Neural progenitor cell (in vitro differentiated cells): ENCODE measurements around the gene PTPRT. TPM values are rescaled to one million over a fixed set of nuclear protein-coding genes. Genes with fewer than 3 reads are reported as not detected.

Experiments used
- DNase-seq: peaks from one replicate; pipeline ENCODE4 v3.0.0-alpha.2; 2016; ENCODE audit warnings: low spot score
- H2AFZ ChIP-seq: fragments of 200-600 bp; sonication (generic); replicated peaks from 2 replicates; pipeline ENCODE4 v1.6.1; 2016; ENCODE audit warnings: antibody characterized with exemption
- H3F3A ChIP-seq: fragments of 200-600 bp; sonication (generic); 2 replicates; pipeline ENCODE4 v1.6.1; 2016; ENCODE audit warnings: antibody characterized with exemption, low read depth
- H3K27ac ChIP-seq: fragments of 200-600 bp; sonication (generic); 2 replicates; pipeline ENCODE4 v1.5.1; 2016; ENCODE audit warnings: mild to moderate bottlenecking
- H3K27me3 ChIP-seq: fragments of 200-600 bp; sonication (generic); 2 replicates; pipeline ENCODE4 v1.6.1; 2016; ENCODE audit warnings: mild to moderate bottlenecking, moderate library complexity
- H3K36me3 ChIP-seq: fragments of 200-600 bp; sonication (generic); 2 replicates; pipeline ENCODE4 v1.5.1; 2016
- H3K4me1 ChIP-seq: fragments of 200-600 bp; sonication (generic); 2 replicates; pipeline ENCODE4 v1.6.1; 2016; ENCODE audit warnings: mixed run types
- H3K4me2 ChIP-seq: fragments of 200-600 bp; sonication (generic); 2 replicates; pipeline ENCODE4 v1.6.1; 2016
- H3K4me3 ChIP-seq: fragments of 200-600 bp; sonication (generic); 2 replicates; pipeline ENCODE4 v1.5.1; 2016
- H3K79me2 ChIP-seq: fragments of 200-600 bp; sonication (generic); 2 replicates; pipeline ENCODE4 v1.6.1; 2016; ENCODE audit warnings: low read depth
- H3K9ac ChIP-seq: fragments of 200-600 bp; sonication (generic); 2 replicates; pipeline ENCODE4 v1.6.1; 2016
- H3K9me3 ChIP-seq: fragments of 200-600 bp; sonication (generic); 2 replicates; pipeline ENCODE4 v1.5.1; 2016; ENCODE audit warnings: low read depth
- H4K20me1 ChIP-seq: fragments of 200-600 bp; sonication (generic); 2 replicates; pipeline ENCODE4 v1.6.1; 2016; ENCODE audit warnings: low read depth
- H3K27ac Mint-ChIP-seq: 3 replicates; pipeline ENCODE4 v1.8.0; 2021; ENCODE audit warnings: mixed read lengths
- H3K27me3 Mint-ChIP-seq: 2 replicates; pipeline ENCODE4 v1.8.0; 2022; ENCODE audit warnings: low read depth, mild to moderate bottlenecking, inconsistent platforms, moderate library complexity, mixed read lengths; ENCODE audit not compliant: insufficient read depth
- H3K36me3 Mint-ChIP-seq: 3 replicates; pipeline ENCODE4 v1.8.0; 2021; ENCODE audit warnings: mixed read lengths
- H3K4me1 Mint-ChIP-seq: 3 replicates; pipeline ENCODE4 v1.8.0; 2021; ENCODE audit warnings: mixed read lengths
- H3K4me3 Mint-ChIP-seq: 3 replicates; pipeline ENCODE4 v1.8.0; 2021; ENCODE audit warnings: mild to moderate bottlenecking, moderate library complexity, mixed read lengths
- H3K9me3 Mint-ChIP-seq: 3 replicates; pipeline ENCODE4 v1.8.0; 2020; ENCODE audit warnings: mixed read lengths
- CTCF ChIP-seq: fragments of 200-600 bp; sonication (generic); IDR thresholded peaks from 2 replicates; pipeline ENCODE4 v1.5.1; 2017; ENCODE audit warnings: antibody characterized with exemption, mild to moderate bottlenecking
- EZH2 ChIP-seq: fragments of 200-600 bp; sonication (generic); IDR thresholded peaks from 2 replicates; pipeline ENCODE4 v1.6.1; 2017; ENCODE audit warnings: antibody characterized with exemption, mild to moderate bottlenecking, moderate library complexity
- EZH2phosphoT487 ChIP-seq: fragments of 200-600 bp; sonication (generic); IDR thresholded peaks from 2 replicates; pipeline ENCODE4 v1.6.1; 2017; ENCODE audit warnings: antibody characterized with exemption
- total RNA-seq: library from RNA; depleted of rRNA; stranded (reverse); fragments of >200 nt; gene quantifications from 2 replicates; pipeline ENCODE4 v1.2.3, GENCODE V29; 2015; ENCODE audit warnings: low replicate concordance

The PTPRT gene
- total RNA-seq, 1 donor from 2014 or later: 1.1 TPM

- Mint-ChIP-seq H3K36me3 (no peaks in the 10 kb centered on the region), H3K4me1 (no peaks in the 10 kb centered on the region), H3K9me3 (peaks cover 12% of the 10 kb centered on the region), H3K27me3 (peaks cover 2% of the 10 kb centered on the region), H3K4me3 (no peak overlapping the region), H3K27ac (no peak overlapping the region)
- DNase-seq: no peak
- no peak overlapping the region for H3K4me3 ChIP-seq
- no peaks in the 10 kb centered on the region for H3K36me3 ChIP-seq
- no peak overlapping the region for H3K9ac ChIP-seq
- H3K79me2 ChIP-seq: no peaks in the 10 kb centered on the region
- H3K27me3 ChIP-seq: no peaks in the 10 kb centered on the region
- H3F3A ChIP-seq: no peaks in the 10 kb centered on the region
- no peaks in the 10 kb centered on the region for H4K20me1 ChIP-seq
- H3K4me1 ChIP-seq: no peaks in the 10 kb centered on the region
- H3K4me2 ChIP-seq: no peak overlapping the region
- no peaks in the 10 kb centered on the region for H3K9me3 ChIP-seq
- TF ChIP-seq CTCF (no peak), EZH2phosphoT487 (no peak), EZH2 (no peak)
- H3K27ac ChIP-seq: no peak overlapping the region
- no peak overlapping the region for H2AFZ ChIP-seq
These were observed 481.4 kb downstream of the PTPRT start for GRCh38 chr20:42708266-42708665.

GRCh38 chr20:42706759-42707158 lies 482.9 kb downstream of the PTPRT start:
- Histone ChIP-seq H3K4me3 (no peak overlapping the region), H2AFZ (no peak overlapping the region), H3F3A (no peaks in the 10 kb centered on the region), H3K79me2 (no peaks in the 10 kb centered on the region), H3K4me2 (no peak overlapping the region), H3K9ac (no peak overlapping the region), H3K36me3 (no peaks in the 10 kb centered on the region), H3K27ac (no peak overlapping the region), H3K9me3 (no peaks in the 10 kb centered on the region), H4K20me1 (no peaks in the 10 kb centered on the region), H3K4me1 (no peaks in the 10 kb centered on the region), H3K27me3 (no peaks in the 10 kb centered on the region)
- no peak overlapping the region for H3K27ac Mint-ChIP-seq
- H3K9me3 Mint-ChIP-seq: peaks cover 15% of the 10 kb centered on the region
- no peak overlapping the region for H3K4me3 Mint-ChIP-seq
- H3K36me3 Mint-ChIP-seq: no peaks in the 10 kb centered on the region
- TF ChIP-seq EZH2: no peak
- no peak for TF ChIP-seq CTCF
- no peak for TF ChIP-seq EZH2phosphoT487
- H3K27me3 Mint-ChIP-seq: peaks cover 7% of the 10 kb centered on the region
- DNase-seq: no peak
- no peaks in the 10 kb centered on the region for H3K4me1 Mint-ChIP-seq

DNA sequence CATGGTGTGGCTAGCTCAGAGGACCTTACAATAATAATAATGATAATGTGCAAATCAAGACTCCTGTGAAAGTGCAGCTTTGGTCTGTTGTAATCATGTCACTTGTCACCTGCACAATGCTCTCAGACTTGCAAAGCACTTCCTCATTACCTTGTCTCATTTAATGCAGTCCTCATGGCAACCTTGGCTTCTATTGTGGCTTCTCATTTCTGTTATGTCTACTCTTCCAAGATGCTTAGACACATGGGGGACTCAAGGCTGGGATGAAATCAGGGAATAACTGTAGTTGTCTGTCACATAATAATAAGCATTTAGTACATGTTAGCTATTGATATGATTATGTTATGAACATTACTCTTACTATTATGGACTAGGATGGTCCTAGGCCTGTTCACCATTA lies 484.2 kb downstream of the PTPRT start:
- Histone ChIP-seq H3K27ac (no peak overlapping the region), H3K9me3 (no peaks in the 10 kb centered on the region), H3K4me1 (no peaks in the 10 kb centered on the region), H3K27me3 (no peaks in the 10 kb centered on the region), H3K4me2 (no peak overlapping the region), H3F3A (no peaks in the 10 kb centered on the region), H3K79me2 (no peaks in the 10 kb centered on the region), H2AFZ (no peak overlapping the region), H3K9ac (no peak overlapping the region), H3K4me3 (no peak overlapping the region), H4K20me1 (no peaks in the 10 kb centered on the region), H3K36me3 (no peaks in the 10 kb centered on the region)
- Mint-ChIP-seq H3K36me3 (no peaks in the 10 kb centered on the region), H3K27me3 (peaks cover 7% of the 10 kb centered on the region), H3K9me3 (peaks cover 8% of the 10 kb centered on the region), H3K4me1 (peaks cover 1% of the 10 kb centered on the region), H3K27ac (no peak overlapping the region), H3K4me3 (no peak overlapping the region)
- TF ChIP-seq EZH2phosphoT487 (no peak), EZH2 (no peak), CTCF (no peak)
- no peak for DNase-seq

DNA sequence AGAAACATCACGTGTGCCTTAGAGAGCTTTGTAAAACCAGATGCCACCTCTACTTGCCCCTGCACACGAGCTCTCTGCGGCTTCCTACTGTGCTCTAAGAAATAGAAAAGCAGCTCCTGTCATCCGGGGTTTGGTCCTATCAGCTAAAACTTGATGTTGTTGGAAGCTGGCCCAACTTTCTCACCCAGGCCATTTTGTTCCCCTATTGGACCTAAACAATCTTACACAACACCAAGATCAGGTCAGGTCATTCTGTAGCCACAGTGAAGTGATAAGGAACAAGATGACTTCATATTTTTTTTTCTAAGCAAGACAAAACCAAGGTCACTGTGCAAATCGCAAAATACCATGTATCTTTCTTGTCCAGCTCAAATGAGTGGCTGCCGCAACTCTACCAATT lies 486.0 kb downstream of the PTPRT start:
- no peaks in the 10 kb centered on the region for H3K79me2 ChIP-seq
- H3F3A ChIP-seq: no peaks in the 10 kb centered on the region
- no peaks in the 10 kb centered on the region for H3K9me3 ChIP-seq
- Mint-ChIP-seq H3K4me1 (peaks cover 6% of the 10 kb centered on the region), H3K27ac (no peak overlapping the region), H3K9me3 (peaks cover 5% of the 10 kb centered on the region), H3K36me3 (no peaks in the 10 kb centered on the region), H3K27me3 (peaks cover 7% of the 10 kb centered on the region), H3K4me3 (no peak overlapping the region)
- no peaks in the 10 kb centered on the region for H4K20me1 ChIP-seq
- no peaks in the 10 kb centered on the region for H3K4me1 ChIP-seq
- no peak overlapping the region for H2AFZ ChIP-seq
- H3K36me3 ChIP-seq: no peaks in the 10 kb centered on the region
- DNase-seq: no peak
- H3K9ac ChIP-seq: no peak overlapping the region
- H3K27ac ChIP-seq: no peak overlapping the region
- no peaks in the 10 kb centered on the region for H3K27me3 ChIP-seq
- TF ChIP-seq CTCF (no peak), EZH2 (no peak), EZH2phosphoT487 (no peak)
- H3K4me2 ChIP-seq: no peak overlapping the region
- no peak overlapping the region for H3K4me3 ChIP-seq
